Measurements from ENCODE around the gene ASPG.

The ASPG gene

DNA sequence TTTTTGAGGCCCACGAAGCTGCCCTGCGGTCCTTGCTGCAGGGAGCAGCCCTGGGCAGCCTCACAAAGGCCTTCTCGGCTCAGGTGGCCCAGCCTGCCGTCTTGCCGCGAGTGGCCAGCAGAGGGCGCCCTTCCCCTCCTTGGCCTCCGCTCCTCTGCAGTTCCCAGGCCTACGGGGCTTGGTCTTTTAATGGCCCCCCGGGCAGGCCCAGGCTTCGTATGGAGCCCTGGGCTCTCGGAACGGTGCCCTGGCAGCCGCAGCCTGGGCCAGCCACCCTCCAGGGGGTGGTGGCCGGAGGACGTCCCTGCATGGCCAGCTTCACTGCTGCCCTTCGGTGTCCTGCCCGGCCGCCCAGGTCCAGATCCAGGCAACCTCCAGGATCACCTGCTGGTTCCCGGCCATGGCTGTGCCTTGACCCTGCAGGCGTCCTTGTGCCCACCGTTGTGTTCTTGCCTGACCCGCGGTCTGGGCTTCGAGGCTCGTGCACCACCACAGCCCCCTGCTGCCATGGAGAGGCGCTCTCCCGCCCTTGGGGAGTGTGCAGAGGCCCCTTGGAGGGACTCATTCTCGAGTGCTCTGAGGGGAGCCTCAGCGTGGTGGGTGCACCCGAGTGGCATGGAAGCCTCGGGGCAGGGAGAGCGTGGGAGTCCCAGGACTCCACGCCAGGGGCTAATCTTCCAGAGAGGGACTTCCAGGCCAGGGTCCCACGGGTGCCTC is 9.4 kb downstream of the ASPG start:
- peak; percentile 75 for DNase-seq

GRCh38 chr14:104095426-104096310 is 10.2 kb downstream of the ASPG start:
- no peak for DNase-seq

- no peak for DNase-seq
These were observed 10.8 kb downstream of the ASPG start for GRCh38 chr14:104096318-104096717.

DNA sequence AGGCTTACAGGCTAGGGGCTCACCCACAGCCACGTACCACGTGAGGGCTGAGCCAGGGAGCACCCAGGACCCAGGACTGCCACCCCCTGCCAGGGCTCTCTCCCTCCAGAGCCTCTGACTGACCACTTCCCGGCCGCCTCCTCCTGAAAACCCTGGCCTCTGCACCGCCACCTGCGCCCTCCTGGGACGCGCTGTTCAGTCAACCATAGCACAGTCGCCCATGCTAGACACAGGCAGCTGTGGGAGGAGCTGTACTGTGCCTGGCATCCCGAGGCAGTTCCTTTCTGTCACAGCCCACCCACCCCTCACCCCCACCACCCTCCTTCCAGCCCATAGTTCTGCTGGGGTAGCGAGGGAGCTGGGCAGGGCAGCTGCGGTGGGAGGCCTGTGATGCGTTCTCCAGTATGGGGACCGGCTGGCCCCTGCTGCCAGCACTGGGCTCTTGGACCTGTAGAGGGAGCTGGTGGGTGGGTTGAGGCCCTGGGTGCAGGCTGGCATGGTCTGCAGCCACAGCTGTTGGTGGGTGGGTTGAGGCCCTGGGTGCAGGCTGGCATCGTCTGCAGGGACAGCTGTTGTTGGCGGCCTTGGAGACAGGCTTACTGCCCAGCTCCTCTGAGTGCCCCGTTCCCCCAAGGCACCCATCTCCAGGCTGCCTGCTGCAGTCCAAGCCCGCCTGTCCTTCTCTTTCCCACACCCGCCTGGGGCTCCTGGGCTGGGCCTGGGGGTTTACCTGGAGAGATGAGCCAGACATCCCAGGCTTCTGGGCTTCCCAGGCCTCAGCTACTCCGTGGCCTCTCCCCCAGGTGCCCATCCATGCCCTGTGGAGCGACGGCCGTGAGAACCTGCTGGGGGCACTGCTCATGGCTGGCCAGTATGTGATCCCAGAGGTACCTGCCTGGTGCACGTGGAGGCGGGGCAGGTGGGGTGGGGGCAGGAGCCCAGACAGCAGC is 11.5 kb downstream of the ASPG start:
- no peak for DNase-seq

DNA sequence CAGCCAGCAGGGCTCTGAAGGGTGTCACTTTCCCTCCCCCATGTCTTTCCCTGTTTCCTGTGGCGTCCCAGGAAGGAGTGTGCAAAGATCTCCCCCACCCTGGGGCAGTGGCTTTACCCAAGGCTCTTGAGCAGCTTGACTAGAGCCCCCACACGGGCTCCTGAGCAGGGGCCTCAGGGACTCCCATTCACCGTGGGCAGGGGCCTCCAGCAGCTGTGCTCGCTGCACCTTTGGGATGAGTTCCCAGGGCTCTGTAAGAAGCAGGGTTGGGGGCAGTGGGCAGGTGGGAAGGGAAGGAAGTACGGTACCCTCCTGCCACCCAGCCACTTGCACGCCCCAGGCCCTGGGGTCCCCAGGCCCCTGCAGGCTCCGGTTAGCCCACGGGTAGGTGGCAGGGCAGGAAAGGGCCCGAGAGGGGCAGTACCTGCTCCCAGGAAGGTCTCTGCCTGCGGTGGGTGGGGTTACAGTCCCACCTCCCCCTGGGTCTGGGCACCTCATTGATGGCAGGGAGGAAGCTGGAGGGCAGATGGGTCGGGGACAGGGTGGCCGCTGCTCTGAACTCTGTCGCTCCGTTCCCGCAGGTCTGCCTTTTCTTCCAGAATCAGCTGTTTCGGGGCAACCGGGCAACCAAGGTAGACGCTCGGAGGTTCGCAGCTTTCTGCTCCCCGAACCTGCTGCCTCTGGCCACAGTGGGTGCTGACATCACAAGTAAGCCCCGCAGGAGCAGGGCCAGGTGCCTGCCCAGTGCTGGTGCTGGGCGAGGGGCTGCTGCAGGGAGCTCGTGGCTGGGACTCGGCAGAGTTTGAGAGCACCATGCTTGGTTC is 13.0 kb downstream of the ASPG start:
- DNase-seq, result no peak

DNA sequence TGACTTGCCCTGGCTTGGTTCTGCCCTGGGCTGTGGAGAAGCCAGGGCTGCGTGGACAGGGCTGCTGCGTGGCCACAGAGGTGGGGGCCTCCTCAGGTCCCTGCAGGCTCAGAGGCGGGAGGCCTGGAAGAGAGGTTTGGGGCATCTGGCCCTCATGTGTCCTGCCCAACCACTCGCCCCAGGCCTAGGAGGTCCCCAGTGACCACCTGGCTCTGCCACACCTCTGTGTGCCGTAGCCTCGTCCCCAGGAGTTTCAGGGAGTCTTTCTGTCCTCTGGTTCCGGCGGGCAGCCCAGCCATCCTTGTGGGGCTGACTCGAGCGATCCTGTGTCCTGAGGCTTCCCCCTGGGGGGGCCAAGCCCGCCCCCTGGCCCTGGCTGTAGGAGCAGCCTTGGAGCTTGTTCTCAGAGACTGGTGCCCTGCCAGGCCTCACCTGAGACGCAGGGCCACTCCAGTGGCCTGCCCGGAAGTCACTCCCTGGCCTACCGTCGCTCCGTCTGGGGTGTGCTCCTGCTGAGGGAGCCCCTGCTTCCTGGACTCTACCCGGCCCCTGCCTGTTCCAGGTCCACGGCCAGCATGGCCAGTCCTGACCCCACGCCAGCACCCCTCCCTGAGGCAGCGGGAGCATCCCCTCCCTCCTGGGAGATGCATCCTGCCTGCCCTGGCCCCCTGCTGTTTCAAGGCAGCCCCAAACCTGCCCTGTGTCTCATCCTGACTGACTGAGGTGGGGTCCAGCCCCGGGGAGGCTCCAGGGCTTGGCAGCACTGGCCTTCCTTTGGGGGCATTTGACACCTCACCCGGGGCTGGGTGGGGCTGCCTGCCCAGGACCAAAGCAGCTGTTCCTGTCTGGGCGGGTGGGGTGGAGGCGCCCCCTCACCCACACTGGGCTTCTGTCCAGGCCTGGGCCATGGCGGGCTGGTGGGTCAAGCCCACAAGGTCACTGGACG is 13.9 kb downstream of the ASPG start:
- DNase-seq, result no peak

GRCh38 chr14:104100171-104101085 is 14.9 kb downstream of the ASPG start:
- no peak for DNase-seq

DNA sequence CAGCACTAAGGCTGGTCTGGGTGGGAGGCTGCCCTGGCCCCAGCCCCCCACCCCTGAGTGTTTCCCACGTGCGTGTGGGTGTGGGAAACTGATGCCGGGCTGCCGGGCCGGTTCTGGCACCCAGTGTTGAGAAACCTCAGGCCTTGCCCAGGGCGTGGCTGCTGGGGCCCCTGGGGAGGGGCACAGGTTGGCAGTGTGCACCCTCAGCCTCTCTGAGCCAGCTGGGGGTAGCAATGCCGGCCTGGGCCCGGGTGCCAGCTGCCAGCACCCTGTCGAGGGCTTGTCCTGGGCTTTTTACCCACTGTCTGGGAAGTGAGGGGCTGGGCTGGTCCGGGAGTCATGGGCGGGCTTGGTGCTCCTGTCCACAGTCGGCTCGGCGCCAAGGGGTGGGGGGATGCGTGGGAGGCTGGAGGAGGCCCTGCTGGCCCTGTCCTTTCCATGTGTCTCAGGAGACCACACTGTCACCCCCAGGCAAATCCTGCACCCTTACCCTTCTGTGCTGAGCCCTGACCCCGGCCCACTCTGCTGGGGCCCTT is 15.7 kb downstream of the ASPG start:
- no peak for DNase-seq

- DNase-seq, result no peak
These were observed 16.3 kb downstream of the ASPG start for GRCh38 chr14:104101651-104102281.

- DNase-seq, result no peak
These were observed 16.9 kb downstream of the ASPG start for GRCh38 chr14:104102282-104102914.

GRCh38 chr14:104103061-104103445 is 17.6 kb downstream of the ASPG start:
- no peak for DNase-seq

GRCh38 chr14:104103446-104104075 is 18.1 kb downstream of the ASPG start:
- no peak for DNase-seq

GRCh38 chr14:104104076-104104901 is 18.8 kb downstream of the ASPG start:
- DNase-seq, result no peak

GRCh38 chr14:104105071-104105821 is 19.7 kb downstream of the ASPG start:
- no peak for DNase-seq

- DNase-seq, result no peak
These were observed 20.4 kb downstream of the ASPG start for GRCh38 chr14:104105822-104106470.

All from activated CD4-positive, alpha-beta T cell treated with anti-CD3 and anti-CD28 coated beads, Interleukin-10, Interleukin-2, amounts not matched to agents 100 ng/mL and 50 ng/mL, durations not matched to agents 16 hours and 8 hours (primary cell).